Measurements from ENCODE around the gene ARHGDIA.

ARHGDIA gene

DNA sequence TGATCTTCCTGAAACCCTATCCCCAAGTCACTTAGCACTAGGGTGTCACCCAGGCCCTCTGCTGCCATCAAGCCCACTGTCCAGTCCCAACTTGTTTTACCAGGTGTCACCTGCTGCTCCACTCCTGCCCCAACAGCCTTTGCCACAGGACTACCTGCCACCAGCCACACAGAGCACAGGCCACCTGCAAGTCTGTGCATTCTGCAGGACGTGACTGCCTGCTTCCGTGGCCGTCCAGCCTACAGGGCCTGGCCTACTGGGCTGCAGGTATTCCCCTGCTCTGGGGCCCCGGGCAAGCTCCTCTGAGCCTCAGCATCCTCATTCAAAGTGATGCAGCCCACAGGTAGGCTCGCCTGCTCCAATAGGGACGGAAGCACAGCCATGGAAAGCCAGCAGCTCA is 41.3 kb downstream of the ARHGDIA start:
- no peak overlapping the region for H2AK5ac ChIP-seq (ENCODE audit: low read length)
- H3K27me3 ChIP-seq (ENCODE audit: insufficient read depth, low read length): no peaks in the 10 kb centered on the region
- H3K4me2 ChIP-seq (ENCODE audit: low read length): no peak overlapping the region
- no peak overlapping the region for H3K4ac ChIP-seq (ENCODE audit: low read depth, low read length)
- H3K4me1 ChIP-seq (ENCODE audit: control insufficient read depth in 1 of 2, insufficient read depth in 2 of 2, low read length in 2 of 2): peaks cover 9 to 13% of the 10 kb centered on the region in 2 experiments
- H3K36me3 ChIP-seq (ENCODE audit: control insufficient read depth in 1 of 2, insufficient read depth in 2 of 2, low read length in 2 of 2): peaks cover 5 to 6% of the 10 kb centered on the region in 2 experiments
- H3K4me3 ChIP-seq (ENCODE audit: low read depth, low read length): no peak overlapping the region
- no peak overlapping the region for H2BK120ac ChIP-seq (ENCODE audit: insufficient read depth, low read length, poor library complexity)
- H3K79me1 ChIP-seq (ENCODE audit: low read length): peaks cover 13% of the 10 kb centered on the region
- no peak overlapping the region for H4K8ac ChIP-seq (ENCODE audit: low read depth, low read length)
- no peak overlapping the region for H3K14ac ChIP-seq (ENCODE audit: low read length)
- H3K27ac ChIP-seq (ENCODE audit: low read depth, low read length): no peak overlapping the region
- H4K91ac ChIP-seq (ENCODE audit: low read depth, low read length): no peak overlapping the region
- H2BK12ac ChIP-seq (ENCODE audit: low read length): no peak overlapping the region
- no peak for DNase-seq
- H3K9me3 ChIP-seq (ENCODE audit: insufficient read depth, low read depth, low read length): no peaks in the 10 kb centered on the region
- H4K12ac ChIP-seq (ENCODE audit: low read depth, low read length): no peak overlapping the region
- H3K23ac ChIP-seq (ENCODE audit: low read length): no peak overlapping the region
- H2BK5ac ChIP-seq (ENCODE audit: low read depth, low read length, poor library complexity): no peak overlapping the region
- WGBS (ENCODE audit: extremely low coverage, insufficient coverage, insufficient read length): no CpG with 5 or more reads among the region's 6 CpGs
- H3K79me2 ChIP-seq (ENCODE audit: control insufficient read depth, insufficient read depth, low read length, poor library complexity): peaks cover 15% of the 10 kb centered on the region
- no peak overlapping the region for H3K9ac ChIP-seq (ENCODE audit: low read length)
- no peak overlapping the region for H2AFZ ChIP-seq (ENCODE audit: insufficient read depth, low read length, poor library complexity)
- no peak overlapping the region for H3K18ac ChIP-seq (ENCODE audit: low read length)

DNA sequence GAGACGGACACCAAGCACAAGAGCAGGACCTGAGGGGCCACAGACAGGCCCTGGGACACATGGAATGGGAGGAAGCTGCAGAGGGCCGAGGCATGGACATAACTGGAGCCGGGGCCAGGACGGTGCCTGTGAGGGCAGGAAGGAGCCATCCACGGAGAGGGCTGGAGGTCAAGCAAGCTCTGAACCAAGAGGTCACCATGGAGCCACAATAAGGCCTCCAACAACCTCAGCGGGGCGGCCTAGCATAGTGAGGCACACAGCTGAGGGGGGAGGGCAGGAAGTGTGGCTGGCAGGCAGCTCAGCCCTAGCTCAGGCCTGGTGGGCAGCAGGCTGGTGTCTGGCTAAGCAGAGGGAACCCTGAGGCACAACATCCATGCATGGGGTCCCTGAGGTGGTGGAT is 42.5 kb downstream of the ARHGDIA start:
- Histone ChIP-seq H3K79me1 (ENCODE audit: low read length) (peaks cover 11% of the 10 kb centered on the region), H3K79me2 (ENCODE audit: control insufficient read depth, insufficient read depth, low read length, poor library complexity) (peaks cover 14% of the 10 kb centered on the region), H3K18ac (ENCODE audit: low read length) (no peak overlapping the region), H2BK12ac (ENCODE audit: low read length) (no peak overlapping the region), H3K4me2 (ENCODE audit: low read length) (no peak overlapping the region), H3K4ac (ENCODE audit: low read depth, low read length) (no peak overlapping the region), H3K4me3 (ENCODE audit: low read depth, low read length) (no peak overlapping the region), H4K12ac (ENCODE audit: low read depth, low read length) (no peak overlapping the region), H2AK5ac (ENCODE audit: low read length) (no peak overlapping the region), H3K27ac (ENCODE audit: low read depth, low read length) (no peak overlapping the region), H3K36me3 (ENCODE audit: control insufficient read depth in 1 of 2, insufficient read depth in 2 of 2, low read length in 2 of 2) (peaks cover 16 to 18% of the 10 kb centered on the region in 2 experiments), H3K9ac (ENCODE audit: low read length) (no peak overlapping the region), H3K23ac (ENCODE audit: low read length) (no peak overlapping the region), H2BK5ac (ENCODE audit: low read depth, low read length, poor library complexity) (no peak overlapping the region), H3K14ac (ENCODE audit: low read length) (no peak overlapping the region), H2AFZ (ENCODE audit: insufficient read depth, low read length, poor library complexity) (no peak overlapping the region), H3K4me1 (ENCODE audit: control insufficient read depth in 1 of 2, insufficient read depth in 2 of 2, low read length in 2 of 2) (peaks cover 7 to 9% of the 10 kb centered on the region in 2 experiments), H3K9me3 (ENCODE audit: insufficient read depth, low read depth, low read length) (no peaks in the 10 kb centered on the region), H3K27me3 (ENCODE audit: insufficient read depth, low read length) (no peaks in the 10 kb centered on the region), H2BK120ac (ENCODE audit: insufficient read depth, low read length, poor library complexity) (no peak overlapping the region), H4K8ac (ENCODE audit: low read depth, low read length) (no peak overlapping the region), H4K91ac (ENCODE audit: low read depth, low read length) (no peak overlapping the region)
- WGBS (ENCODE audit: extremely low coverage, insufficient coverage, insufficient read length): no CpG with 5 or more reads among the region's 7 CpGs
- DNase-seq: no peak

DNA sequence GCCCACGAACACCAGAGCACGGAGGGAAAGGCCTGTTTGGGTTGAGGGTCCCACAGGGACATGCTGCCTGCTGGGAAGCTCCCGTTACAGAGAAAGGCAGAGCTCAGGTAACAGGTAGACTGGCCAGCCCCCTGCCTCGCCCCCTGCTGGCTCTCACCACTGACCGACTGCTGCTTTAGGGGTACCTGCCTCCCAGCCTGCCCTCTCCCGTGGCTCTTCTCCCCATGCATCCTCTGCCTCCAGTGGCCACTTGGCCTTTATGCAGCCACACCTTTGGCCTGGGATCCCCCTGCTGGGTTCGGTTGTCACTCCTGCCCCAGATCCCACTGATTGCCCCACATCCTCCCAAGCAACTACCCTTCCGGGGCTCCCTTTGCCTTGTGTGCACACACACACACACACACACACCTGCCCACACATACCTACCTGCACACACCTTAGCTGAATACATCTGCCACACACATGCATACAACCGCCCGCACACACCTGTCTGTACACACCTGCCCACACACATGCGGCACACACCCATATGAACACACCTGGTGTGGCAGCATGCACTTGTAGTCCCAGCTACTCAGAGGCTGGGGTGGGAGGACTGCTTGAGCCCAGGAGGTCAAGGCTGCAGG is 45.2 kb downstream of the ARHGDIA start:
- Histone ChIP-seq H3K23ac (ENCODE audit: low read length) (no peak overlapping the region), H3K9me3 (ENCODE audit: insufficient read depth, low read depth, low read length) (no peaks in the 10 kb centered on the region), H3K4ac (ENCODE audit: low read depth, low read length) (no peak overlapping the region), H3K36me3 (ENCODE audit: control insufficient read depth in 1 of 2, insufficient read depth in 2 of 2, low read length in 2 of 2) (peaks cover 34 to 36% of the 10 kb centered on the region in 2 experiments), H4K8ac (ENCODE audit: low read depth, low read length) (no peak overlapping the region), H3K27me3 (ENCODE audit: insufficient read depth, low read length) (no peaks in the 10 kb centered on the region), H4K12ac (ENCODE audit: low read depth, low read length) (no peak overlapping the region), H2AK5ac (ENCODE audit: low read length) (no peak overlapping the region), H2BK12ac (ENCODE audit: low read length) (no peak overlapping the region), H4K91ac (ENCODE audit: low read depth, low read length) (no peak overlapping the region), H3K79me2 (ENCODE audit: control insufficient read depth, insufficient read depth, low read length, poor library complexity) (no peaks in the 10 kb centered on the region), H2BK5ac (ENCODE audit: low read depth, low read length, poor library complexity) (no peak overlapping the region), H3K27ac (ENCODE audit: low read depth, low read length) (no peak overlapping the region), H3K9ac (ENCODE audit: low read length) (no peak overlapping the region), H3K18ac (ENCODE audit: low read length) (no peak overlapping the region), H3K4me3 (ENCODE audit: low read depth, low read length) (no peak overlapping the region), H2AFZ (ENCODE audit: insufficient read depth, low read length, poor library complexity) (no peak overlapping the region), H3K79me1 (ENCODE audit: low read length) (no peaks in the 10 kb centered on the region), H3K4me1 (ENCODE audit: control insufficient read depth in 1 of 2, insufficient read depth in 2 of 2, low read length in 2 of 2) (peaks cover 0 to 2% of the 10 kb centered on the region in 2 experiments), H3K14ac (ENCODE audit: low read length) (no peak overlapping the region), H3K4me2 (ENCODE audit: low read length) (no peak overlapping the region), H2BK120ac (ENCODE audit: insufficient read depth, low read length, poor library complexity) (no peak overlapping the region)
- no peak for DNase-seq
- WGBS (ENCODE audit: extremely low coverage, insufficient coverage, insufficient read length): no CpG with 5 or more reads among the region's 11 CpGs

DNA sequence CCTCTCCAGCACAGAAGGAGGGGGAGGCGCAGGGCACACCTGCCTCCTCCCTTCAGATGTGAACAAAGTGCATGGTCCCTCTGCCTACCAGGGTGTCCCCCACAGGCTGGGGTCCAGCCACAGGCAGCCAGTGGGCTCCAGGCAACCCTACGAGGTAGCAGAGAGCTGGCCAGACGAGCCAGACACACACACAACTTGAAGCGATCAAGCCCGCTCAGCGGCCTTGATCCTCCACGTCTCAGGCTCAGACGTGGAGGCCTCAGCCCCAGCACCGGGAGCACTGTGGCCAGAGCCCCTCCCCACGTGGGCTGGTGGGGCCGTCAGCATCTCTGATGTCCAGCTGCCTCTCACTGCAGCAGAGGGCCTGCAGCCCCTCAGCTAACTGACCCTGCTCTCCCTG is 46.5 kb downstream of the ARHGDIA start:
- Histone ChIP-seq H3K4me3 (ENCODE audit: low read depth, low read length) (no peak overlapping the region), H3K79me2 (ENCODE audit: control insufficient read depth, insufficient read depth, low read length, poor library complexity) (no peaks in the 10 kb centered on the region), H3K27me3 (ENCODE audit: insufficient read depth, low read length) (no peaks in the 10 kb centered on the region)

More for the DNA sequence above, 46.5 kb downstream of the ARHGDIA start:
- H3K14ac ChIP-seq (ENCODE audit: low read length): no peak overlapping the region
- H2BK12ac ChIP-seq (ENCODE audit: low read length): no peak overlapping the region
- H2BK5ac ChIP-seq (ENCODE audit: low read depth, low read length, poor library complexity): no peak overlapping the region
- H2BK120ac ChIP-seq (ENCODE audit: insufficient read depth, low read length, poor library complexity): no peak overlapping the region
- no peak overlapping the region for H3K9ac ChIP-seq (ENCODE audit: low read length)
- DNase-seq: no peak
- H4K91ac ChIP-seq (ENCODE audit: low read depth, low read length): no peak overlapping the region
- no peak overlapping the region for H3K27ac ChIP-seq (ENCODE audit: low read depth, low read length)
- no peak overlapping the region for H2AK5ac ChIP-seq (ENCODE audit: low read length)
- no peak overlapping the region for H2AFZ ChIP-seq (ENCODE audit: insufficient read depth, low read length, poor library complexity)
- H3K79me1 ChIP-seq (ENCODE audit: low read length): no peaks in the 10 kb centered on the region
- H3K4ac ChIP-seq (ENCODE audit: low read depth, low read length): no peak overlapping the region
- H3K18ac ChIP-seq (ENCODE audit: low read length): no peak overlapping the region
- H4K12ac ChIP-seq (ENCODE audit: low read depth, low read length): no peak overlapping the region
- H3K4me1 ChIP-seq (ENCODE audit: control insufficient read depth in 1 of 2, insufficient read depth in 2 of 2, low read length in 2 of 2): peaks cover 0 to 2% of the 10 kb centered on the region in 2 experiments
- H3K9me3 ChIP-seq (ENCODE audit: insufficient read depth, low read depth, low read length): no peaks in the 10 kb centered on the region
- no peak overlapping the region for H4K8ac ChIP-seq (ENCODE audit: low read depth, low read length)
- no peak overlapping the region for H3K4me2 ChIP-seq (ENCODE audit: low read length)
- H3K36me3 ChIP-seq (ENCODE audit: control insufficient read depth in 1 of 2, insufficient read depth in 2 of 2, low read length in 2 of 2): peaks cover 29 to 32% of the 10 kb centered on the region in 2 experiments
- WGBS (ENCODE audit: extremely low coverage, insufficient coverage, insufficient read length): no CpG with 5 or more reads among the region's 11 CpGs
- H3K23ac ChIP-seq (ENCODE audit: low read length): no peak overlapping the region
